Measurements from ENCODE around the gene ASB4.
"Not testable (repeated sequence)": the region's sequence is repeated elsewhere in the genome, so short reads cannot be mapped to it uniquely, and the experiment has no call there.

Gene ASB4

DNA sequence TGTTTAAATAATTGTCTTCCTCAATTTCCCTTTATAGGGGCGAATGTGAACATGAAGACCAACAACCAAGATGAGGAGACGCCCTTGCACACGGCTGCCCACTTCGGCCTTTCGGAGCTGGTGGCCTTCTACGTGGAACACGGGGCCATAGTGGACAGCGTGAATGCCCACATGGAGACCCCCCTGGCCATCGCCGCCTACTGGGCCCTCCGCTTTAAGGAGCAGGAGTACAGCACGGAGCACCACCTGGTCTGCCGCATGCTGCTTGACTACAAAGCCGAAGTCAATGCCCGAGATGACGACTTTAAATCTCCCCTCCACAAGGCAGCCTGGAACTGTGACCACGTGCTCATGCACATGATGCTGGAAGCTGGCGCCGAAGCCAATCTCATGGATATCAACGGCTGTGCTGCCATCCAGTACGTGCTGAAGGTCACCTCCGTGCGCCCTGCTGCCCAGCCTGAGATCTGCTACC is 42.1 kb downstream of the ASB4 start:
- no peak for DNase-seq

DNA sequence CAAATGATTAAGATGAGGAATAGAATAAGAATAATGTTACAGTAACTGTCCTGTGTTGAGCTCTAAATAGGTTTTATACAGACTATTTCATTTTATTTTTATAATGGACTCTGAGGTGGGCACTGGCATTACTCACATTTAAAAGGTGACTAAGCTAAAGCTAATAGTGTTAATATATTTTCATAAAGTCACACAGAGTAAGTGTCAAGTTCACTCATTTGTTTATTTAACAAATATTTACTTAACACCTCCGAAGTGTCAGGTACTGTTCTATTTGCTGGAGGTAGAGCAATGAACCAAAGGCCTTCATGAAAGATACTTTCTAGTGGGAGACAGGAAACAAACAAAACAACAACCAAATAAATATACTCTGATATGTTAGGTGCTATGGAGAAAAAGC is 44.0 kb downstream of the ASB4 start:
- DNase-seq, result no peak

DNA sequence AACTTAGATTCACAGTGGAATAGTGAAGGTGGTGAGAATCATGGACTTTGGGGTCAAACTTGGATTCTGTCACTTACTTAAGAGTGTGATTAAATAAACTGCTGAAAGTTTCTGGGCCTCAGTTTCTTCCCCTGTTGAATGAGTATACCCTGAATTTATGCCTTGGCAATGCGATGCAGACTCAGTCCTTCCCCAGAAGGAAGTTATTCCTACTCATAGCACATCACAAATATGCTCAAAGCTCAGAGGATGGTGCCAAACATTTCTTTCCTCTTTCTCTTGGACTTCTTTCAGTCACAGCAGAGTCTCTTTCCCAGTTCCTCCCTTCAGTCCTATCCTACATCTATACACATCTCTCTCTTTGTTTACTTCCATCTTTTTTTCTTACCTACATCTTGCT is 45.1 kb downstream of the ASB4 start:
- DNase-seq, result no peak

DNA sequence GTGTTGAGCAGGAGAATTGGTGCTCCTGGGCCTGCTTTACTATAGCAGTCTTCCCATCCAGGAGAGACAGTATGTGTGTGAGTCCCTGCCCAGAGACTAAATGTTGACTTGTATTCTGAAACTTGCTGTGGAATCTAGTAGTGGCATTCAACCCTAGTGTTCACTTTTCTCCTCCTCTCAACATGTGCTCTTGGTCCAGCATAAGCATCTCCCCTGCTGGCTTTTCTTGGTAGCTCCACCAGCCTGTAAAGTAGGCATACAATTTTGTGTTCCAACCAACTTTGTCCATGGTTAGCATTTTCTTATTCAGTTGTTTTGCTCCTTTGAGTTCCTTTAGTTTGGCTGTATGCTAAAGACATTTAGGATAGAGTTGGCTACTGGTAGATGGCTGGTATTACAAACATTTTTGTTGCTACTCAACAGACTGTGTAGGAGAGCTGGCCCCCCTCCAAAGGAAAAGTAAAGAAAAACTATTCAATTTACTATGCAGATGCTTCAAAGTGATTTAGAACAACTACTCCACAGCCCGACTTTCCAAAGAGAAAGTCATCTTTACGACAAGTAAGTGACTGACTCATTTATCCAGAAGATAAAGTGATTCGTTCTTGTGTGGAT is 46.0 kb downstream of the ASB4 start:
- DNase-seq, result no peak

DNA sequence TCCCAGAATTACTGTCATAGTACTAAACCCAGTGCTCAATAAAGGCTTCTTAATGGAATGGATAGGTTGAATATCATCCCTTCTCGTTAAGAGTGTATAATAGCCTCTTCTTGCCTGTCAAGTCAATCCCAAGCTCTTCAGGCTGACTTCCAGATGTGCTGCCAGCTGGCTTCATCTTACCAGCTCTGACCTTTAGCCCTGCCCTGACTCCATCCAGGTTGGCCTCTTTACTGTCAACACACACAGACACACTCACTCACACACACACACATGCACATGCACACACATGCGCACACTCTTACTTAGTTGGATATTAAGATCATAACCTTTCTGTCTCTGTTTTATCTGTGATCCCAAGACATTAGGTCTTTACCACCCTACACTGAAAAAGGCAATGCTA is 49.1 kb downstream of the ASB4 start:
- DNase-seq, result no peak

DNA sequence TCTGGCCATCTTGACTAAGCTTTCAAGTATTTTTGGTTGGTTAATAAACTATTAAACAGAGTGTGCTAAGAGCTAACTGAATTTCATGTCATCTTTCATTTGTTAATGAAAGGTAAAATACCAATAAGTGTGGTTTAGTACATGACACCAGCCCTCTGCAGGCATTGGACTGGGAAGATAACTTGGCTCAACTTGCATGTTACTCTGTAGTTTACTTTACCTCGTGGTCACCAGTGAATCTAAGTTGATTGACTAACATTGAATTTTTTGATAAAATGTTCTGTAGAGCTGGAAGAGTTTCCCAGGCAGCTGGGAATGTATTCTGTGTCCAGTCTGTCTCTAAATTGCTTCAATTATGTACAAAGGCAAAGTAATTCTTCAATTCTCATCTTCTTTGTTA is 49.9 kb downstream of the ASB4 start:
- no peak for DNase-seq

DNA sequence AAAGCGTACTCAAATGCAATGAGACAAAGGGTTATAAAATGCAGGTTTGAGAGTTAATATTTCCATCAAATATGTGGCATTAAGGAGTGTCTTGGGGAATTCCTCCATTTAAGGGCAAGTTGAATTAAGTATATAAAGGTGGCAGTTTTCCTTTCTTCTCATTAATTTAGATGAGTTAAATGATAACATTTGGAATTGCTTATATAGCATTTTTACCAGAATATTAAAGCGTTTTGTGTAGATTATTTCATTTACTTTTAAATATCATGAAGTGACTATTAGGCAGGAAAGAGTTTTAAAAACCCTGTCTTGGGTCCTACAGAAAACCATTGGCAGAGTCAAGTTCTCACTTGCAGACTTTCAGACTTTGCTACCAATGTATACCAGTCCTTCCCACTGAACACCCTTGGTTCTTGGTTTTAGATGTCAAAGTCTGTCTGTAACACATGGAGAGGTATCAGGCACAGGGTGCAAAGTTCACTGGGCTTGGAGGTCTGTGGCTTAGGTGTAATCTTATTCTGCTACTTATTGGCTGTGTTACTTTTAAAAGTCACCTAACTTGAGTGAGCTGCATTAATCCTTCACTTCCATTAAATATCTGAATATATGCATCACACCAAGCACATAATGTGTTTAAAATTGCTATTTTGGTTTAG is 51.0 kb downstream of the ASB4 start:
- no peak for DNase-seq

DNA sequence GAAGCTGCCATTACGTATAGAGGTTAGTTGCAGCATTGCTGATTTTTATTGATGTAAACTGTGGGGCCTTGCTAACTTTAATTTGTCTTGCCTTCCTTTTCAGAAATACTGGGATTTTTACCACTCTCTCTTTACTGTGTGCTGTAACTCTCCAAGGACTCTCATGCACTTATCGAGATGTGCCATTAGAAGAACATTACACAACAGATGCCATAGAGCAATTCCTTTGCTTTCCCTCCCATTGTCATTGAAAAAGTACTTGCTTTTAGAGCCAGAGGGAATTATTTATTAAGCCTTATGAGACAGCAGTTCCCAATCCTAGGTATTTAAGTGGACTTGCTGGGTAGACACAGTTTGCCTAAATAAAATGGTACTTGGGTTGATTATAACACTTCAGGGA is 51.7 kb downstream of the ASB4 start:
- no peak for DNase-seq

DNA sequence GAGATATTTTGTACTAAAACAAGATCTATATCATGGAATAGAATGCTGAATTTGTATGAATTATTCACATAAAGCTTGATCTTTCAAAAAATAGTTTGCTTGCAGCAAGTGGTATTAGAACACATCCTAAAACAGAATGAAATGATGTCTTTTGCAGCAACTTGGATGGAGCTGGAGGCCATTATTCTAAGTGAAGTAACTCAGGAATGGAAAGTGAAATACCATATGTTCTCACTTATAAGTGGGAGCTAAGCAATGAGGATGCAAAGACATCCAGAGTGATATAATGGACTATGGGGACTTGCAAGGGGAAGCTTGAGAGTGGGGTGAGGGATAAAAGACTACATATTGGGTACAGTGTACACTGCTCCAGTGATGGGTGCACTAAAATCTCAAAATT is 53.7 kb downstream of the ASB4 start:
- no peak for DNase-seq

DNA sequence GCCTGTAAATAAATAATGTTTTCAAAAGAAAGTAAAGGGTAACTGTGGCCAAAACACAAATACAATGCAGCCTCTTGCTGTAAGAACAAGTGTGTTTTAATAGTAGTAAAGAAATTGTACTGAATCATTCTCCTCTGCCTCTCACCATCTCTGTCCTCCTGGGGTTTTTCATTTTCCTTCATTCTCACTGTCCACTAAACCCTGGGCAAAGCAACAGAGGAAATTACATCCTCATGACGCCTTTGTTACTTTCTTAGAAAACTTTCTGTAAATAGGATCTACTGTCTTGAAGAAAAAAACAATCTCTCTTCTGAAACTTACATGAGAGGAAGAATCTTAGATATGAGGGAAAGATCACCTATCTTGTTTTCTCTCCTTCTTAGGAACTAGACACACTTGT is 54.6 kb downstream of the ASB4 start:
- DNase-seq, result no peak

DNA sequence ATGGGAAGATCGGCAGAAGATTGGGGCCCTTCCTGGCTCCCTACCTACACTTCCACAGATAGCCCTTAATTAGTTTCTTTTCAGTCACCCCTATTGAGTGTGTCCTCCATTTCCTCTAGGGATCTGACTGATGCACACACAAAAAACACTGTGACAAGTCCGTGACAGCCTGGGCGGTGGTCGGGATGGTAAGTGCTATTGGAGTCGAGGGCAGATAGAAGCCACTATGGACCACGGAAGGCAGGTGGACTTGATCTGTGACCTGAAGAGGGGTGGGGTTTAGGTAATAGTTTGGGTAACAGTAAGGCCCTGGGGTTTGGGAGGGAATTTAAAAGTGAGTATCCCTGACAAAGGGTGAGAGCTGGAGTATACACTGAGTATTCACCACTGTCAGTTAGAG is 57.6 kb downstream of the ASB4 start:
- no peak for DNase-seq

DNA sequence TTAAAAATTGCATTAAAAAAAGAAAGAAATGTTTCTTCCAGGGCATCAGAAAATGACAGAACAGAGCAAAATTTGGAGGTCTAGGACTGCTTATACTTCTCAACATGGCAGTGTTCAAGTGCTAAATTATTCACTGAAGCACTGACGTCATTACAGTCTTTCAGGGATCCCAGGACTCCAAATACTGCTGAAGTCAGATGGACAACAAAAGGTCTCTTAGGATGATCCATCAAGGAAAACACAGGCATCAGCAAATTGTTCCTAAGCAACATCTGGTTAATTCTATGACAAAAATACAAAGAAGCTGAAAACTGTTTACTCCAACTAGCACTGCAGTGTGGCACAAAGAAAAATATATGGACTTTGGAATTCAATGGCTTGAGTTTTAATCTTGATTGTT is 58.4 kb downstream of the ASB4 start:
- DNase-seq, result no peak

DNA sequence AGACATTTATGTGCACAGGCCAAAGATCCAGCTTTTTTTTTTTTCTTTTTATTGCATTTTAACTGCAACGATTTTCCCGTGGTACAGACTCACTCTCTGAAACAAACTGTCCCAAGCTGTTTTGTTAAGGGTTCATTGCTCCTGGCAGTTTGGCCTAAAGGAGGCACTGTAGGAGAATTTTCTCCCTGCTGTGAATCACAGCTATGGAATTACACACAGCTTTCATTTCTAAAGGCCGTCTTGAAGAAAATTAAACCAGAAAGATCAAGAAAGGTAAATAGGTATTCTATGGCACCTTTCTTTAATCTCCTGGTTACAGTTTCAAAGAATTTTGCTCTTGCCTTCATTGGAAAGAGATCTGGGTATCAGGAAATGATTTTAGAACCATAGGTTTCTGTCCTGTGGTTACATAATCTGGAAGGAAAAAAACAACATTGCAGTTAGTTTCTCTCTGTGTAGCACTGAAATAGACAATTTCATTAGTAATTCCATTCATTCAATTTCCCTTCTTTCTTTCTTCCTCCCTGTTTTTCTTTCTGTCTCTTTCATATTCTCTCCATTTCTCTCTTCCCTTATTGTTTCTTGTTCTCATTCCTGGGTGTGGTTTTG is 59.4 kb downstream of the ASB4 start:
- no peak for DNase-seq

DNA sequence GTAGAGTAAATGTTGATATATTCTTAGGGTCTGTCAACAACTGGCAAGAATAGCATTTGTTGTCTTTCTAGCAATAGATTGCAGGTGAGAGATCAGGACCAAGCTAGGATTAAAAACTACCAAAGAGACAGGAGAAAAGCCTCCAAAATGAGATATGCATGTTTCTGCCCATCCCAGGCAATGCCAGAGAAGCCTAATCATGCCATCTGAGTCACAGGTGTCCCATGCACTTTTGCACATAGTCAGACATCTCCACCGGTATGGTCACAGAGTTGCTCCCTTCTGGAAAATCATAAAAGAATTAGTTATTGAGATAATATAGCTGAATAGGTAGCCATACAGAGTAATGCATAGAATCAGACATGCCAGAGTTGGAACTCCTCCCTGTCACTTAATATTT is 59.9 kb downstream of the ASB4 start:
- no peak for DNase-seq

DNA sequence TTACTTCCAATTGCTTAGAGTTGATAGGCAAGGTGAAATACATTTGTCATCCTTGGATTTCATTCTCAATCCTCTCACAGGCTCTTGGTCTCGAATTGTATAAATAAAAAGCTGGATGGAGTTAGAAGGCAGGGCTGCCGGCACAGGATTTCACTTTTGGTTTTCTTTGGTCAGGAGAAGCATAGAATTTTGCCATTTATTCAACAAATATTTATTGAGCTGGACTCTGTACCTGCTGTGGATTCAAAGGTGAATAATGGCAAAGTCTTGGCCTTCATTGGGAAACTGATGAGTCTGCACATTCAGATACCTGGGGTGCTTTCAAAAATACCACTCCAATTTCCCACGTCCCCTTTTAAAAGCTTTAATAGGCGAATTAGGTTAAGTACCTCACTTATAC is 60.9 kb downstream of the ASB4 start:
- no peak for DNase-seq

DNA sequence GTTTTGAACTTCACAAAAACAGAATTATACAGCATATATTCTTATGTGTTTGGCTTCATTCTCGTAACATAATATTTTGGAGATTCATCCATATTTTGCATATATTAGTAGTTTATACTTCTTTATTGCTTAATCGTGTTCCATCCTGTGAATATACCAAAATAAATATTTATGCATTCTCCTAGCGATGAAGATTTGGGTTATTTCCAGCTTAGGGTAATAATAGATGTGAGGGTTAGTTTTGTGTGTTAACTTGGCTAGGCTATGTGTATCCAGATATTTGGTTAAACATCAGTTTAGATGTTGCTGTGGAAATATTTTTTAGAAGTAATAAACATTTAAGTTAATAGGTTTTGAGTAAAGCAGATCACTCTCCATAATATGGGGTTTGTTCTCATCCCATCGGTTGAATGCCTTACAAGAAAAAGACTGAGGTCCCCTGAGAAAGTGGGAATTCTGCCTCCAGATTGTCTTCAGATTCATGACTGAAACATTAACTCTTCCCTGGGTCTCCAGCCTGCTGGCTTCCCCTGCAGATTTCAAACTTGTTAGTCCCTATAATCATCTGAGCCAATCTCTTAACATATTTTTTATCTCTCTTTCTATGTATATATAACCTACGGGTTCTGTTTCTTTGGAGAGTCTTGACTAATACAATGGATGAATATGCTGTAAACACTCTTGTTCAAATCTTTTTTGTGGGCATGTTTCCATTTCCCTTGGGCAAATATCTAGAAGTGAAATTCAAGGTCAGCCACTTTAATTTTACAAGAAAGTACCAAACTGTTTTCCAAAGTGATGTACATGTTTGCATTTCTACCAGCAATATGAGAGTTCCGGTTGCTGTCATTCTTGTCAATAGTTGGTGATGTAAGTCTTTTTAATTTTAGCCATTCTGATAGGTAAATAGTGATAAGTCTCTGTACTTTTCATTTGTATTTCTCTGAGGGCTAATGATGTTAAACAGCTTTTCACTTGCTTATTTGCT is 61.9 kb downstream of the ASB4 start:
- no peak for DNase-seq

DNA sequence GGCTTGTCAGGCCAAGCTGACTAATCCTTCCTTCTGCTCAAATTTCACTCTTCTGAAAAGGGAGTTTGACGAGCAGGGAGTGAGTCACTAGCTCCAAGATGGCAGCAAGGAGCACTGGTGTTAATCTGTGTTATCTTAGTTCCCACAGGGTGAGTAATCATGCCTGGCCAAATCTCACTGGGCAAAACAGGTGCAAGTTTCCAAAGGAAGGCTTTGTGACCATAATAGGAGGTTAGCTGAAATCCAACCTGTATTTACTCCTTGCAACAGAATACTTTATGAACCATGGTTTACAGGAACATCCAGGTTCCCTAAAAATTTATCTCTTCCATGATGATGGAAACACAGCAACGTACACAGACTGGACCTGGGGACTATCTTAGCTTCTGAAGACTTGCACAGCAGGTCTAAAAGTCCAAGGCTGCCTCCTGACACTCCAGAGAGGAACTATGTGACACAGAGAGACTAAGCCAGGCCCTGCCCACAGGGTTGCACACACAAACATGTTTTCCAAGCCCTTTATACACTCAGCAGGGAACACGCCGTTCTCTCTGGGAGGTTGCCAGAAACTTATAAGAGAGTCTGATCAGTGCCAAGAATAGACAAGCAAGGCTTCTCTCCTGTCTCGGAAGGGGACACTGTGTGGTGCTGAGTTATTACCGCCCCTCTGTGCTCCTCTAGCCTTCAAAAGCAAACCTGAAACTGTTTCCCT is 64.2 kb downstream of the ASB4 start:
- peak; percentile 3 for DNase-seq

DNA sequence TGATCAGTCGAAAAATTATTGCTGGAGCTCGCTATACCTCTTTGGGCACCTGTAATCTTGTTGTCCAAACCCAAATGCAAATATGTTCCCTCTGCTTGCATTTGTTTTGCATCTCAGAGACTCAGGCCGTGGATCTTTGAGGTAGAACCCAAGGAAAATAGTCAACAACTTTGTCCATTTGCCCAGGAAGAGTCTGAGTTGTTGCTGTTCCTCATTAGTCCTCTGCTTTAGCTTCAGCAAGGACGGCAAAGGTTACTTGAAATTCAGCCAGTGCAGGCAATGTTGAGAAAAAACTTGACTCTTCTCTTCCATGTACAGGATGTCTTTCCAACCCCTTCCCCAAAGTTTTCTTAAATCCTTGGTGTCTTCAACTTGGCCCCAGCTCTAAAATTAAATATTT is 64.8 kb downstream of the ASB4 start:
- DNase-seq, result no peak

DNA sequence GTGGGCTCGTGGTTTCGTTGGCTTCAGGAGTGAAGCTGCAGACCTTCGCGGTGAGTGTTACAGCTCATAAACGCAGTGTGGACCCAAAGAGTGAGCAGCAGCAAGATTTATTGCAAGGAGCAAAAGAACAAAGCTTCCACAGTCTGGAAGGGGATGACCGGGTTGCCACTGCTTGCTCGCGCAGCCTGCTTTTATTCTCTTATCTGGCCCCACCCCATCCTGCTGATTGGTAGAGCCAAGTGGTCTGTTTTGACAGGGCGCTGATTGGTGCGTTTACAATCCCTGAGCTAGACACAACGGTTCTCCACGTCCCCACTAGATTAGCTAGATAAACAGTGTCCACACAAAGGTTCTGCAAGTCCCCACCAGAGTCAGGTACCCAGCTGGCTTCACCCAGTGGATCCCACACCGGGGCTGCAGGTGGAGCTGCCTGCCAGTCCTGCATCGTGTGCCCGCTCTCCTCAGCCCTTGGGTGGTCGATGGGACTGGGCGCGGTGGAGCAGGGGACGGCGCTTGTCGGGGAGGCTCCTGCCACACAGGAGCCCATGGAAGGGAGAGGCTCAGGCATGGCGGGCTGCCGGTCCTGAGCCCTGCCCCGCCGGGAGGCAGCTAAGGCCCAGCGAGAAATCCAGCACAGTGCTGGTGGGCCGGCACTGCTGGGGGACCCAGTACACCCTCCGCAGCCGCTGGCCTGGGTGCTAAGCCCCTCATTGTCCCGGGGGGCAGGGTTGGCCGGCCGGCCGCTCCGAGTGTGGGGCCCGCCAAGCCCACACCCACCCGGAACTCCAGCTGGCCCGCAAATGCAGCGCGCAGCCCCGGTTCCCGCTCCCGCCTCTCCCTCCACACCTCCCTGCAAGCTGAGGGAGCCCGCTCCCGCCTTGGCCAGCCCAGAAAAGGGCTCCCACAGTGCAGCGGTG is 66.5 kb downstream of the ASB4 start:
- DNase-seq, result not testable (repeated sequence)

DNA sequence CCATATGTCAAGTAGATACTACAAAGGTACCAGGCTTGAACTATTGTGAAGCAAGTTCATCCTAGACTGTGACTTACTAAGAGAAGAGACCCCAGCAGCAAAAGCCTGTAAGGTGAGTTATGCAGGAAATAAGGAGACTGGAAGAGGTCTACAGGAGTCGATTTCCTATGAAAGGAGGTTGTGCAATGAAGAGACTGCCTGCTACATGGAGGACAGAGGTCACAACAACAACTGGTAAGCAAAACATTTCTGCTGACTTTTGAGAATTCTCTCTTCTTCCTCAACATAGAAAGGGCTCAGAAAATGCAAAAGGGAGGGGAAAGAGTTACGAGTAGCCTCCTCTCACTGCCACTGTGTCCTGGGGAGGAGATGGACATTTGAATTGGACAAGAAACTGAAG is 68.2 kb downstream of the ASB4 start:
- DNase-seq, result no peak

DNA sequence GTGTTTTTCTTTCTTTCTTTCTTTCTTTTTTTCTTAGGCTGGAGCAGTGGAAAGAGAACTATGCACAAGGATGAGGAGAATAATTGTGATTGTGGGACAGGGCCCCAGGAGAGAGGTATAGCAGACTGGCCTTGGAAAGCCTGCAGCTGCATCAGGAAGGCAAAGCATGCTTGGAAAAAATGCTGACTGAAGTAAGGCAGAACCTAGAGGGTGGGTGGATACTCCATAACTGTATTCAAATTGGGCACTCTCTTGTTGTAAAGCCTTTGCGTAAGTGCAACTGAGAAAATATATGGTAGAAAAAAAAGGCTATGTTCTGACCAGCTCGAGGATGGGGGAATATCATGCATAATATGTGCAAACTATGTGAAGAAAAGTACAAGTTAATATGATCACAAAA is 71.0 kb downstream of the ASB4 start:
- DNase-seq, result no peak

DNA sequence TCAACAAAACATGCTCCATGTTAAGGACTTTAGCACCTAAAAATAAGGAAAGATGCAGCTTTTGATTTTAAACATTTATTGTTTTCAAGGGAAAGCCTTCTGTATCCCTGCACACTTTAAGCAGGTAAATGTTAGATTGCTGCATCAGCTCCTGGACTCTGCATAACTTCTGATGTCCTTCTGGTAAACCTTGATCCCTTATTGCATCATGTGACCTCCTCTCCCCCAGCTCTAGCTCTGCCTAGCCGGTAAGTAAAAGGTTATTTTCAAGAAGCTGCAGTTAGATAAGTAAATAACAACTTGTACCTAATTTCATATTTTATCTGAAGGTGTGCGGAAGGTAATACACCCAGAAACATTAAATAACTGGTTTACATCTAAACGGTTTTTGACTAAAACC is 73.1 kb downstream of the ASB4 start:
- DNase-seq, result no peak
